ENCODE measurements around the gene ARID5B. TPM values are rescaled to one million over a fixed set of nuclear protein-coding genes. Genes with fewer than 3 reads are reported as not detected.

ARID5B gene
- total RNA-seq, 1 experiment from 2014 or later = 1.3 TPM

DNA sequence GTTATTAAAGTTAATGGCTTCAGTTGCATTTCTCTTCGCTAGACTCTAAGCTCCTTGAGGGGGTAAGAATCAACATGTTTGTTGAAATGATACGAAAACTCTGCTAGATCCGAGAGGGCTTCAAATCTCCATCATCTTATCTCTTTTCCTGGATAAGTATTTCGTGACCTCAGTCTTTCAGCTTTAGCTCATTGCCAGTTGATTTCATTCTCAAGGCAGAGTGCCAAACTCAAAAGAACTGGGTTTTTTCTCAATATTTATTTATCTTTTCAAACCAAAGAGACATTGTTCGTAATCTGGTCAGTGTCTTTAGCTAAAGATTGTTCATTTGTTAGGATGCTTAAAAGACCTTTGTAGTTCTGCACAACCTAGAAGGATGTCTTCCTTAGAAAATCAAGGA is 108.9 kb downstream of the ARID5B start:
- Histone ChIP-seq H3K9me2 (replicated peaks; ENCODE audit: insufficient read depth, low read length) (no peaks in the 10 kb centered on the region), H2AFZ (ENCODE audit: low read length) (no peak overlapping the region), H3K4me3 (ENCODE audit: low read length) (no peak overlapping the region), H3K9ac (ENCODE audit: low read length) (no peak overlapping the region), H3K4me1 (ENCODE audit: low read length) (no peaks in the 10 kb centered on the region), H3K27me3 (ENCODE audit: low read length) (no peaks in the 10 kb centered on the region), H3K36me3 (ENCODE audit: insufficient read depth, low read length) (no peaks in the 10 kb centered on the region), H3K79me2 (ENCODE audit: low read length) (no peaks in the 10 kb centered on the region), H4K20me1 (ENCODE audit: insufficient read depth, low read depth, low read length) (no peaks in the 10 kb centered on the region), H3K27ac (ENCODE audit: low read length) (no peak overlapping the region), H3K9me3 (ENCODE audit: low read length) (no peaks in the 10 kb centered on the region), H3K4me2 (ENCODE audit: low read depth, low read length, poor library complexity, severe bottlenecking) (no peak overlapping the region)
- DNase-seq = no peak

GRCh38 chr10:62011558-62011957 is 110.1 kb downstream of the ARID5B start:
- H2AFZ ChIP-seq (ENCODE audit: low read length) = no peak overlapping the region
- no peaks in the 10 kb centered on the region for H3K79me2 ChIP-seq (ENCODE audit: low read length)
- no peaks in the 10 kb centered on the region for H4K20me1 ChIP-seq (ENCODE audit: insufficient read depth, low read depth, low read length)
- no peak for DNase-seq
- H3K9ac ChIP-seq (ENCODE audit: low read length) = no peak overlapping the region
- H3K36me3 ChIP-seq (ENCODE audit: insufficient read depth, low read length) = no peaks in the 10 kb centered on the region
- H3K27me3 ChIP-seq (ENCODE audit: low read length) = no peaks in the 10 kb centered on the region
- no peaks in the 10 kb centered on the region for H3K9me3 ChIP-seq (ENCODE audit: low read length)
- no peak overlapping the region for H3K4me2 ChIP-seq (ENCODE audit: low read depth, low read length, poor library complexity, severe bottlenecking)
- no peak overlapping the region for H3K4me3 ChIP-seq (ENCODE audit: low read length)
- no peaks in the 10 kb centered on the region for H3K4me1 ChIP-seq (ENCODE audit: low read length)
- H3K27ac ChIP-seq (ENCODE audit: low read length) = no peak overlapping the region
- H3K9me2 ChIP-seq (replicated peaks; ENCODE audit: insufficient read depth, low read length) = no peaks in the 10 kb centered on the region

- Histone ChIP-seq H3K27me3 (ENCODE audit: low read length) (no peaks in the 10 kb centered on the region), H3K4me3 (ENCODE audit: low read length) (no peak overlapping the region), H3K9ac (ENCODE audit: low read length) (no peak overlapping the region), H3K9me2 (replicated peaks; ENCODE audit: insufficient read depth, low read length) (no peaks in the 10 kb centered on the region), H4K20me1 (ENCODE audit: insufficient read depth, low read depth, low read length) (no peaks in the 10 kb centered on the region), H2AFZ (ENCODE audit: low read length) (no peak overlapping the region), H3K27ac (ENCODE audit: low read length) (no peak overlapping the region), H3K4me1 (ENCODE audit: low read length) (no peaks in the 10 kb centered on the region; the same call in 1 of the 2 replicates), H3K36me3 (ENCODE audit: insufficient read depth, low read length) (no peaks in the 10 kb centered on the region), H3K9me3 (ENCODE audit: low read length) (no peaks in the 10 kb centered on the region), H3K79me2 (ENCODE audit: low read length) (no peaks in the 10 kb centered on the region), H3K4me2 (ENCODE audit: low read depth, low read length, poor library complexity, severe bottlenecking) (no peak overlapping the region)
- DNase-seq = no peak
Measured at GRCh38 chr10:62012318-62012717, 110.8 kb downstream of the ARID5B start.

DNA sequence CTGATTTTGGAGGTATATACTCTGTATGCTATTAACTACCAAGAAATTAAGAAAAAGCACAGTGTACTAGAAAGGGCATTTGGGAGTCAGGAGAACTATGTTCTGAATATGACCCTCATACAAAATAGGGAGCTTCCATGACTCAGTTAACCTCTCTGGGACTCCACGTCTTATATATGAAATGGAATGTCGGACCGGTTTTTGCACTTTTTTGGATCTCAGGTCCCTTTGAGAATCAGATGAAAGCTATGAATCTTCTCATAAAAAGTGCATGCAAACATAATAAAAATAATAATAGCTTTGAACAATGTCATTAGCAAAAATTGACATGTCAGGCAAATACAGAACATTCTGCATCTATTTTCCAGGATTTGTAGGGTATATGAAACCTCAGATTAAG is 113.0 kb downstream of the ARID5B start:
- Histone ChIP-seq H3K9ac (ENCODE audit: low read length) (no peak overlapping the region), H3K79me2 (ENCODE audit: low read length) (no peaks in the 10 kb centered on the region), H3K4me3 (ENCODE audit: low read length) (no peak overlapping the region), H2AFZ (ENCODE audit: low read length) (no peak overlapping the region), H3K27me3 (ENCODE audit: low read length) (no peaks in the 10 kb centered on the region), H3K4me1 (ENCODE audit: low read length) (no peaks in the 10 kb centered on the region; the same call in 1 of the 2 replicates), H3K9me3 (ENCODE audit: low read length) (no peaks in the 10 kb centered on the region), H3K36me3 (ENCODE audit: insufficient read depth, low read length) (no peaks in the 10 kb centered on the region), H4K20me1 (ENCODE audit: insufficient read depth, low read depth, low read length) (no peaks in the 10 kb centered on the region), H3K27ac (ENCODE audit: low read length) (no peak overlapping the region), H3K4me2 (ENCODE audit: low read depth, low read length, poor library complexity, severe bottlenecking) (no peak overlapping the region), H3K9me2 (replicated peaks; ENCODE audit: insufficient read depth, low read length) (no peaks in the 10 kb centered on the region)
- DNase-seq = no peak

DNA sequence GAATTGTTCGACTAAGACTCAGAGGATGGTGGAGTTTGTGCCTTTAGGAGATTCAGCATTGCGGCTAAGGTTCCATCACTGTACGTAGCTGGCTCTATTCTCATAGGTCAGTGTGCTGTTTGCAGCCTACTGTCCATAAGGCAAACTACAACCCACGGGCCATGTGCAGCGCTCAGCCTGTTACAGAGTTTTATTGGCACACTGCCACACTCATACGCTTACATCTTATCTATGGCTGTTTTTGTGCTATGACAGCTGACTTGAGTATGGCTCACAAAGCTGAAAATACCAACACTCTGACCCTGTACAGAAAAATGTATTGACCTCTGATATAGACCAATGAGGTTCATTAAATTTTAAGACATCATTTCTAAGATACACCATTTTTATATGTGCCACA is 114.5 kb downstream of the ARID5B start:
- no peak overlapping the region for H3K27ac ChIP-seq (ENCODE audit: low read length)
- no peaks in the 10 kb centered on the region for H3K36me3 ChIP-seq (ENCODE audit: insufficient read depth, low read length)
- H4K20me1 ChIP-seq (ENCODE audit: insufficient read depth, low read depth, low read length) = no peaks in the 10 kb centered on the region
- H3K4me2 ChIP-seq (ENCODE audit: low read depth, low read length, poor library complexity, severe bottlenecking) = no peak overlapping the region
- no peaks in the 10 kb centered on the region for H3K79me2 ChIP-seq (ENCODE audit: low read length)
- DNase-seq = no peak
- H3K9me2 ChIP-seq (replicated peaks; ENCODE audit: insufficient read depth, low read length) = no peaks in the 10 kb centered on the region
- H3K27me3 ChIP-seq (ENCODE audit: low read length) = no peaks in the 10 kb centered on the region
- peaks cover 6% of the 10 kb centered on the region for H3K4me1 ChIP-seq (ENCODE audit: low read length)
- H2AFZ ChIP-seq (ENCODE audit: low read length) = no peak overlapping the region
- H3K9ac ChIP-seq (ENCODE audit: low read length) = no peak overlapping the region
- no peaks in the 10 kb centered on the region for H3K9me3 ChIP-seq (ENCODE audit: low read length)
- no peak overlapping the region for H3K4me3 ChIP-seq (ENCODE audit: low read length)

GRCh38 chr10:62016623-62017490 is 115.4 kb downstream of the ARID5B start:
- Histone ChIP-seq H3K4me3 (ENCODE audit: low read length) (no peak overlapping the region), H3K27me3 (ENCODE audit: low read length) (no peaks in the 10 kb centered on the region), H2AFZ (ENCODE audit: low read length) (no peak overlapping the region), H3K9me2 (replicated peaks; ENCODE audit: insufficient read depth, low read length) (no peaks in the 10 kb centered on the region), H3K4me2 (ENCODE audit: low read depth, low read length, poor library complexity, severe bottlenecking) (no peak overlapping the region), H4K20me1 (ENCODE audit: insufficient read depth, low read depth, low read length) (no peaks in the 10 kb centered on the region), H3K9me3 (ENCODE audit: low read length) (no peaks in the 10 kb centered on the region), H3K79me2 (ENCODE audit: low read length) (no peaks in the 10 kb centered on the region), H3K27ac (ENCODE audit: low read length) (no peak overlapping the region), H3K9ac (ENCODE audit: low read length) (no peak overlapping the region), H3K36me3 (ENCODE audit: insufficient read depth, low read length) (no peaks in the 10 kb centered on the region), H3K4me1 (ENCODE audit: low read length) (peaks cover 10% of the 10 kb centered on the region)
- DNase-seq = peak; percentile 10

DNA sequence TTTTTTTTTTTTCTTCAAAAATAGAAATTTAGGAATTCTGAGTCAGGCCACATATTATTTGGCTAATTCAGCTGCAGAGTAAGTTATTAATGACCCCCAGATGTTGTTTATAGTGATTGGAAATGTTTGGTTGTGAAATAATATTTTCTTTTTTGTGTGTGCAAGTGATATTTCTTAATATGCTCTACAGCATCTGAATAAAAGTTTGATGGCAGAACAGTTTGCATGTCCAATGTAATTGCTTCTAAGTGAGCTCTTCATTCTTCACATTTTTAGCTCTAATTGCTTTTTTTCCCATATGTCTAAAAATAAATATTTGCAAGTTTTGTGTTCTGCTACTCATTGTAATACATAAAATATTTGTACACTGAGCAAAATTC is 116.0 kb downstream of the ARID5B start:
- H3K36me3 ChIP-seq (ENCODE audit: insufficient read depth, low read length) = no peaks in the 10 kb centered on the region
- DNase-seq = no peak
- H3K27ac ChIP-seq (ENCODE audit: low read length) = no peak overlapping the region
- no peaks in the 10 kb centered on the region for H3K9me2 ChIP-seq (replicated peaks; ENCODE audit: insufficient read depth, low read length)
- H3K79me2 ChIP-seq (ENCODE audit: low read length) = no peaks in the 10 kb centered on the region
- peaks cover 10% of the 10 kb centered on the region for H3K4me1 ChIP-seq (ENCODE audit: low read length)
- H2AFZ ChIP-seq (ENCODE audit: low read length) = no peak overlapping the region
- no peaks in the 10 kb centered on the region for H4K20me1 ChIP-seq (ENCODE audit: insufficient read depth, low read depth, low read length)
- H3K4me2 ChIP-seq (ENCODE audit: low read depth, low read length, poor library complexity, severe bottlenecking) = no peak overlapping the region
- no peak overlapping the region for H3K4me3 ChIP-seq (ENCODE audit: low read length)
- no peak overlapping the region for H3K9ac ChIP-seq (ENCODE audit: low read length)
- no peaks in the 10 kb centered on the region for H3K9me3 ChIP-seq (ENCODE audit: low read length)
- no peaks in the 10 kb centered on the region for H3K27me3 ChIP-seq (ENCODE audit: low read length)

- no peaks in the 10 kb centered on the region for H3K27me3 ChIP-seq (ENCODE audit: low read length)
- no peak overlapping the region for H3K9ac ChIP-seq (ENCODE audit: low read length)
- H3K4me2 ChIP-seq (ENCODE audit: low read depth, low read length, poor library complexity, severe bottlenecking) = no peak overlapping the region
- no peaks in the 10 kb centered on the region for H3K9me2 ChIP-seq (replicated peaks; ENCODE audit: insufficient read depth, low read length)
- H3K27ac ChIP-seq (ENCODE audit: low read length) = no peak overlapping the region
- no peak overlapping the region for H3K4me3 ChIP-seq (ENCODE audit: low read length)
- DNase-seq = peak; percentile 10
- H3K36me3 ChIP-seq (ENCODE audit: insufficient read depth, low read length) = no peaks in the 10 kb centered on the region
- H2AFZ ChIP-seq (ENCODE audit: low read length) = no peak overlapping the region
- H3K79me2 ChIP-seq (ENCODE audit: low read length) = no peaks in the 10 kb centered on the region
- H3K4me1 ChIP-seq (ENCODE audit: low read length) = peaks cover 14% of the 10 kb centered on the region
- no peaks in the 10 kb centered on the region for H4K20me1 ChIP-seq (ENCODE audit: insufficient read depth, low read depth, low read length)
- H3K9me3 ChIP-seq (ENCODE audit: low read length) = no peaks in the 10 kb centered on the region
Measured at GRCh38 chr10:62018131-62018911, 116.8 kb downstream of the ARID5B start.

Data from Karpas-422 (cell line).